ENCODE measurements around the gene CAB39L. TPM values are rescaled to one million over a fixed set of nuclear protein-coding genes. Genes with fewer than 3 reads are reported as not detected.
A peak's percentile ranks its signal among the peaks of the same experiment; 100 is the strongest.

CAB39L gene
- total and polyA plus RNA-seq, 2 of the 13 experiments (the other 11 are each of a cell fraction or from before 2014, with no cell fraction given), result 3.1 to 6.1 TPM

- TF ChIP-seq CREB1 (IDR thresholded peaks at IDR 0.05) (no peak), CREB1 (CRISPR knock-in tag; IDR thresholded peaks at IDR 0.05) (0 out of 2 replicates have a peak, but pooled peaks have one; percentile 18), STAG1 (CRISPR knock-in tag; IDR thresholded peaks at IDR 0.05) (peak; percentile 4; the same call in 1 of the 2 replicates), DMAP1 (CRISPR knock-in tag; IDR thresholded peaks at IDR 0.05) (0 out of 2 replicates have a peak, but pooled peaks have one; percentile 15), SOX5 (CRISPR knock-in tag; IDR thresholded peaks at IDR 0.05; ENCODE audit: borderline replicate concordance) (peak; percentile 54), HMG20A (CRISPR knock-in tag; IDR thresholded peaks at IDR 0.05; ENCODE audit: borderline replicate concordance) (peak; percentile 30; the same call in 1 of the 2 replicates), ZNF407 (CRISPR knock-in tag; IDR thresholded peaks at IDR 0.05; ENCODE audit: not compliant biosample characterization) (no peak), EZH2 (conservative IDR thresholded peaks at IDR 0.05; ENCODE audit: low read depth, low read length) (no peak), KAT7 (CRISPR knock-in tag; IDR thresholded peaks at IDR 0.05; ENCODE audit: borderline replicate concordance) (0 out of 2 replicates have a peak, but pooled peaks have one; percentile 56), HDAC1 (CRISPR knock-in tag; IDR thresholded peaks at IDR 0.05) (0 out of 2 replicates have a peak, but pooled peaks have one; percentile 24), NR2F1 (CRISPR knock-in tag; IDR thresholded peaks at IDR 0.05) (no peak), ZNF652 (CRISPR knock-in tag; IDR thresholded peaks at IDR 0.05; ENCODE audit: borderline replicate concordance, low read depth) (0 out of 2 replicates have a peak, but pooled peaks have one; percentile 9), NCOR1 (IDR thresholded peaks at IDR 0.05; ENCODE audit: borderline replicate concordance, low read length) (peak; percentile 66; the same call in 1 of the 2 replicates), POLR2G (IDR thresholded peaks at IDR 0.05; ENCODE audit: low read depth, low read length) (peak; percentile 32; the same call in 1 of the 2 replicates), RBFOX2 (IDR thresholded peaks at IDR 0.05; ENCODE audit: low read depth, low read length) (peak; percentile 47), NR2F6 (IDR thresholded peaks at IDR 0.05) (0 out of 2 replicates have a peak, but pooled peaks have one; percentile 21), NR2F6 (CRISPR knock-in tag; IDR thresholded peaks at IDR 0.05) (peak; percentile 73), ARID4A (CRISPR knock-in tag; IDR thresholded peaks at IDR 0.05; ENCODE audit: borderline replicate concordance) (peak; percentile 12; the same call in 1 of the 2 replicates), POGZ (CRISPR knock-in tag; IDR thresholded peaks at IDR 0.05) (0 out of 2 replicates have a peak, but pooled peaks have one; percentile 5)
Observed at GRCh38 chr13:49466292-49466838, 22.5 kb upstream of the CAB39L start (continued).

All from HepG2 (cell line).